NB4 (cell line): ENCODE data around the gene FOXO4.

ENCODE experiments used
- CTCF ChIP-seq: IDR thresholded peaks from one replicate; pipeline ENCODE4 v1.5.1; 2012; ENCODE audit warnings: low read depth, low read length
- POLR2A ChIP-seq: IDR thresholded peaks from 2 replicates; pipeline ENCODE4 v1.6.1; 2011; ENCODE audit warnings: mild to moderate bottlenecking; ENCODE audit not compliant: insufficient read length; ENCODE audit errors: extremely low read depth

GRCh38 chrX:71148278-71148663 is 52.6 kb downstream of the FOXO4 start:
- no peak for TF ChIP-seq POLR2A
- TF ChIP-seq CTCF: no peak
